Measurements from ENCODE around the gene CAMKK1.

- TF ChIP-seq CTCF (IDR thresholded peaks at IDR 0.05) (no peak), POLR2A (IDR thresholded peaks at IDR 0.05) (no peak)
Observed at GRCh38 chr17:3922765-3923164, 29.9 kb upstream of the CAMKK1 start.

All from esophagus squamous epithelium (tissue), 4 donors.